MM.1S (cell line): Measurements from ENCODE around the gene CSTPP1.

Experiments
- DNase-seq: peaks from one replicate; pipeline ENCODE4 v3.0.0-alpha.2; 2015
- H2AFZ ChIP-seq: fragments of 300-600 bp; sonication (generic); 2 replicates; pipeline ENCODE4 v1.6.0; 2016; ENCODE audit warnings: antibody characterized with exemption, low read length
- H3F3A ChIP-seq: fragments of 300-600 bp; sonication (generic); 2 replicates; pipeline ENCODE4 v1.6.1; 2016; ENCODE audit warnings: mild to moderate bottlenecking, antibody characterized with exemption, low read length, moderate library complexity, mixed read lengths; ENCODE audit not compliant: insufficient read depth
- H3K27ac ChIP-seq: fragments of 300-600 bp; sonication (generic); 2 replicates; pipeline ENCODE4 v1.5.1; 2016; ENCODE audit warnings: mild to moderate bottlenecking, low read length
- H3K27me3 ChIP-seq: fragments of 300-600 bp; sonication (generic); replicated peaks from 2 replicates; pipeline ENCODE4 v1.6.0; 2016; ENCODE audit warnings: low read length; ENCODE audit not compliant: insufficient read depth
- H3K36me3 ChIP-seq: fragments of 300-600 bp; sonication (generic); replicated peaks from 2 replicates; pipeline ENCODE4 v1.6.1; 2016; ENCODE audit warnings: mild to moderate bottlenecking, low read length, mixed read lengths; ENCODE audit not compliant: insufficient read depth
- H3K4me1 ChIP-seq: fragments of 300-600 bp; sonication (generic); 2 replicates; pipeline ENCODE4 v1.6.1; 2016; ENCODE audit warnings: low read length, mixed read lengths
- H3K4me2 ChIP-seq: fragments of 300-600 bp; sonication (generic); 2 replicates; pipeline ENCODE4 v1.6.0; 2016; ENCODE audit warnings: low read depth, low read length
- H3K4me3 ChIP-seq: fragments of 300-600 bp; sonication (generic); 2 replicates; pipeline ENCODE4 v1.5.1; 2016; ENCODE audit warnings: low read length, mixed read lengths
- H3K79me2 ChIP-seq: fragments of 300-600 bp; sonication (generic); 2 replicates; pipeline ENCODE4 v1.6.1; 2016; ENCODE audit warnings: mixed run types, low read length, mixed read lengths
- H3K9ac ChIP-seq: fragments of 300-600 bp; sonication (generic); 2 replicates; pipeline ENCODE4 v1.6.1; 2016; ENCODE audit warnings: low read length, mixed read lengths
- H3K9me2 ChIP-seq: fragments of 300-600 bp; sonication (generic); replicated peaks from 2 replicates; pipeline ENCODE4 v1.6.1; 2016; ENCODE audit warnings: mild to moderate bottlenecking, low read length, mixed read lengths; ENCODE audit not compliant: insufficient read depth
- H3K9me3 ChIP-seq: fragments of 300-600 bp; sonication (generic); replicated peaks from 2 replicates; pipeline ENCODE4 v1.6.1; 2016; ENCODE audit warnings: mild to moderate bottlenecking, low read length, mixed read lengths; ENCODE audit not compliant: insufficient read depth
- H4K20me1 ChIP-seq: fragments of 300-600 bp; sonication (generic); 2 replicates; pipeline ENCODE4 v1.6.1; 2016; ENCODE audit warnings: mild to moderate bottlenecking, low read length, moderate library complexity, mixed read lengths; ENCODE audit not compliant: insufficient read depth
- EZH2 ChIP-seq: fragments of 300-600 bp; sonication (generic); optimal IDR thresholded peaks from 2 replicates; pipeline ENCODE3; 2017; ENCODE audit warnings: low read depth, mild to moderate bottlenecking, antibody characterized with exemption, low read length, mixed read lengths
- EZH2phosphoT487 ChIP-seq: fragments of 300-600 bp; sonication (generic); IDR thresholded peaks from 2 replicates; pipeline ENCODE4 v1.6.1; 2018; ENCODE audit warnings: antibody characterized with exemption, low read length
- TF ChIP-seq, protein P1 (sequence below): fragments of 300-600 bp; sonication (generic); IDR thresholded peaks from 2 replicates; pipeline ENCODE4 v1.5.1; 2016; ENCODE audit warnings: antibody characterized with exemption, low read length, mixed read lengths

CSTPP1 gene

DNA sequence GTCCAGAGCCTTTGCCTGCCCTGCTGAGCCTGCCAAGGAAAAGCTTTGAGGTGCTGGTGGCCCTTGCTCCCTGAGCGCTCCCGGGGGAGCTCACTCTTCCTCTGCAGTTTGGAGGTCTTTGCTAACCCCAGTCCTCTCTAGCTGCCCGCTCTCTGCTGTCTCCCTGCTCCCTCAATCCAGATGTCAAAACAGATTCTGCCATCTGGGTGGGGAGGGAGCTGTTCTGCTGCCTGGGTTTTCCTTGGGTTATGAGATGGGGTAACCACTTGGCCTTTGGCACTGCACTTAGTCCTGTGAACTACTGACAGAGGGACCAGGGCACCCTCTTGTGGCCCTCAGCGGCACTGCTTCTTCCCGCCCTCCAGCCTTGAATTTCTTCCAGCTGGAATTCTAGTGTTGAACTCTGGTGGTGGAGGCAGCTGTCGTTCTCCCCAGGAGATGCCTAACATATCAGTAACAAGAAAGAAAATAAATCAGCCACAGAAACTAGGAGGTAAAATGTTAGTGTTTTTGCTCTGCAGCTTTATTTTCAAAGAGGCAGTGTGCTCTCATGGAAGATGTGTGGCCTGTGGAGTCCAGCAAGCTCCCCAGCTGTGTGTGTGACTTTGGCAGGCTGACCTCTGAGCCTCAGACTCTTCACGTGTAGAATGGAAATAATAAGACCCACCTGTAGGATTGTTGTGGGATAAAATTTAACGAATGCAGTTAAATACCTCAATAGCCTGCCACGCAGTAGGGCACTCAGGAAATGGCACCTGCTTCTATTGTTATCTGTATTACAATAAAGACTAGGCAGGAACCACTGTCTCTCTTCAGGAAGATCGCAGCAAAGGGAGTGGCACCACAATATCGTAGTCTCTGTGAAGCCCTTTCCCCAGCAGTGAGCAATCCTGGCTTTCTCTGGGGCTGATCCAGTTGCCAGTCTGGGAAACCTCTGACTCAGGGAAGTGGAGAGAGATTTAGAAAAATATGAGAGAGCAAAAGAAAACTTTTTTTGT is 216.7 kb downstream of the CSTPP1 start:
- peaks cover 4% of the 10 kb centered on the region; the same call in 1 of the 2 replicates for H3F3A ChIP-seq
- no peak overlapping the region for H3K9ac ChIP-seq
- H3K4me3 ChIP-seq, result no peak overlapping the region
- H3K9me2 ChIP-seq, result no peaks in the 10 kb centered on the region
- TF ChIP-seq EZH2, result no peak
- TF ChIP-seq, protein P1, sequence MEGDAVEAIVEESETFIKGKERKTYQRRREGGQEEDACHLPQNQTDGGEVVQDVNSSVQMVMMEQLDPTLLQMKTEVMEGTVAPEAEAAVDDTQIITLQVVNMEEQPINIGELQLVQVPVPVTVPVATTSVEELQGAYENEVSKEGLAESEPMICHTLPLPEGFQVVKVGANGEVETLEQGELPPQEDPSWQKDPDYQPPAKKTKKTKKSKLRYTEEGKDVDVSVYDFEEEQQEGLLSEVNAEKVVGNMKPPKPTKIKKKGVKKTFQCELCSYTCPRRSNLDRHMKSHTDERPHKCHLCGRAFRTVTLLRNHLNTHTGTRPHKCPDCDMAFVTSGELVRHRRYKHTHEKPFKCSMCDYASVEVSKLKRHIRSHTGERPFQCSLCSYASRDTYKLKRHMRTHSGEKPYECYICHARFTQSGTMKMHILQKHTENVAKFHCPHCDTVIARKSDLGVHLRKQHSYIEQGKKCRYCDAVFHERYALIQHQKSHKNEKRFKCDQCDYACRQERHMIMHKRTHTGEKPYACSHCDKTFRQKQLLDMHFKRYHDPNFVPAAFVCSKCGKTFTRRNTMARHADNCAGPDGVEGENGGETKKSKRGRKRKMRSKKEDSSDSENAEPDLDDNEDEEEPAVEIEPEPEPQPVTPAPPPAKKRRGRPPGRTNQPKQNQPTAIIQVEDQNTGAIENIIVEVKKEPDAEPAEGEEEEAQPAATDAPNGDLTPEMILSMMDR, result peak; percentile 95
- DNase-seq, result peak; percentile 49
- H3K27ac ChIP-seq, result no peak overlapping the region
- no peaks in the 10 kb centered on the region for H3K79me2 ChIP-seq
- H3K9me3 ChIP-seq, result no peaks in the 10 kb centered on the region
- no peak overlapping the region for H2AFZ ChIP-seq
- no peaks in the 10 kb centered on the region for H3K27me3 ChIP-seq
- no peak overlapping the region for H3K4me2 ChIP-seq
- no peaks in the 10 kb centered on the region for H3K36me3 ChIP-seq
- no peaks in the 10 kb centered on the region for H4K20me1 ChIP-seq
- H3K4me1 ChIP-seq, result no peaks in the 10 kb centered on the region

DNA sequence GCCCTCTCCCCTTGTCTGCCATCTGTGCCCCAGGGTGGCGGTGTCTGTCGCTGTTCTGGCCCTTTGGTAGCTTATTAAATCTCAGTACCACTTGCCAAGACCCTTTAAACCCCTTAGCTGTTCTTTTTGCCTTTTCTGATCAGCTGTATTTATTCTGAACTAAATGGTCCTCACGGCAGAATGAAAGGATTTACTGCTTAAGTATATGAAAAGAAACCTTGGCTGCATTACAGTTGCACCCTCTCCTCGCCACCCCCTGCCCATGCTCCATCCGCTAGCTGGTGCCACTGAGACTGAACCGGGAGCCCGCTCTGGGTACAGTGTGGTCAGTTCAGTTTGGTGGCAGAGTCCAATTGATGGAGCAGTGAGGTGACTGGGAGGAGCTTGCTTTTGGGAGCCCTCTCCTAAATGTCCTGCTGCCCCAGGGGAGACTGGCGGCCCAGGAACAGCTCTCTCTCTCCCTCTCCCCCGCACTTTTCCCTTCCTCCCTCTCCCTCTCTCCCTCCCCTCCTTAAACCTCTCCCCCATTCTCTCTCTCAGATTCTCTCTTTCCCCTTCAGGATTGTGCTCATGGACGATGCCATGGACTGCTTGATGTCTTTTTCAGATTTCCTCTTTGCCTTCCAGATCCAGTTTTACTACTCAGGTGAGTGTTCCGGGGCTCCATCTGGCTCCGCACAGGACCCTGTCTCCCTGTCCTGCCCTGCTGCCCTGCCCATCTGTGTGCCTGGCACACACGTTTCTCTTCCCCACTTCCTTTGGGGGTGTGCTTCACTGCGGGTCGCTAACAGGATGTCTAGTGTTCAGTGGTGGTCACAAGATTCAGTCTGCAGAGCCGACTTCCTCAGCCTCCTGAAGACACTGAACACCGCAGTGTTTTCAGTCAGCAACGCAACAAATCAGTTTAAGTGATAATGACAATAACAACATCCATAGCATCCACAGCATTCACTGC is 218.3 kb downstream of the CSTPP1 start:
- Histone ChIP-seq H3K4me3 (no peak overlapping the region), H3K9me2 (no peaks in the 10 kb centered on the region), H3K9ac (no peak overlapping the region), H3K9me3 (no peaks in the 10 kb centered on the region), H3K4me2 (no peak overlapping the region), H3K27ac (no peak overlapping the region), H4K20me1 (no peaks in the 10 kb centered on the region), H3K79me2 (no peaks in the 10 kb centered on the region), H3K4me1 (no peaks in the 10 kb centered on the region), H2AFZ (no peak overlapping the region), H3K27me3 (no peaks in the 10 kb centered on the region), H3K36me3 (no peaks in the 10 kb centered on the region), H3F3A (peaks cover 4% of the 10 kb centered on the region; the same call in 1 of the 2 replicates)
- DNase-seq, result no peak
- TF ChIP-seq, protein P1, result no peak
- TF ChIP-seq EZH2phosphoT487 (no peak), EZH2 (no peak)

DNA sequence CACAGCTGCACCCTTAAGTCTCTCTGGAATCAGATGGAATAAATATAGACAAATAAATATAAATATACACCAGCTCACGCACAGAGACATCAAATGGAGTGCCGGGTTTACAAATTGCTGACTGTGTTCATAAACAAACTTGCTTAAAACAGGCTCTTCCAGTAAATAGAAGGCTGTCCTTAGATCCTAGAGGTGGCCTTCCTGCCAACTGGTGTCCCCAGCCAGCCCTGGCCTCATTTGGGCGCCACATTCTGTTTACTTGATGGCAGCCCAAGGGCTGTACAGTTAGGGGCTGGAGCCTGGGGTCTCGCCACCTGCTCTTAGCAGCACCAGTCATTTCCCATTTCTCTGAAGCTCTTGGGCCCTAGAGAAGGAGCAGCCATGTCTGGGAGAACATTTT is 219.3 kb downstream of the CSTPP1 start:
- no peak overlapping the region for H2AFZ ChIP-seq
- H3K9me3 ChIP-seq, result no peaks in the 10 kb centered on the region
- no peak overlapping the region for H3K4me3 ChIP-seq
- no peaks in the 10 kb centered on the region for H3K27me3 ChIP-seq
- H3K9me2 ChIP-seq, result no peaks in the 10 kb centered on the region
- no peak for DNase-seq
- H3F3A ChIP-seq, result peaks cover 6% of the 10 kb centered on the region; the same call in 1 of the 2 replicates
- H3K4me2 ChIP-seq, result no peak overlapping the region
- H3K9ac ChIP-seq, result no peak overlapping the region
- no peaks in the 10 kb centered on the region for H3K79me2 ChIP-seq
- no peaks in the 10 kb centered on the region for H4K20me1 ChIP-seq
- H3K4me1 ChIP-seq, result no peaks in the 10 kb centered on the region
- TF ChIP-seq, protein P1, result no peak
- no peak for TF ChIP-seq EZH2
- no peak for TF ChIP-seq EZH2phosphoT487
- no peaks in the 10 kb centered on the region for H3K36me3 ChIP-seq
- no peak overlapping the region for H3K27ac ChIP-seq
